NT2/D1 (cell line): ENCODE data around the gene RHEBL1.

Source experiments
- DNase-seq: peaks from one replicate; pipeline ENCODE4 v3.0.0-alpha.2; 2011; ENCODE audit warnings: low read depth, low spot score
- H3K27me3 ChIP-seq: 2 replicates; pipeline ENCODE4 v1.6.0; 2011; ENCODE audit warnings: mild to moderate bottlenecking; ENCODE audit not compliant: insufficient read length, insufficient read depth
- H3K36me3 ChIP-seq: 2 replicates; pipeline ENCODE4 v1.6.1; 2011; ENCODE audit warnings: mild to moderate bottlenecking, low read length, mixed read lengths; ENCODE audit not compliant: insufficient read depth, insufficient read length
- H3K4me1 ChIP-seq: 2 replicates; pipeline ENCODE4 v1.5.1; 2011; ENCODE audit not compliant: insufficient read depth, insufficient read length
- H3K4me3 ChIP-seq: 2 replicates; pipeline ENCODE4 v1.5.1; 2011; ENCODE audit warnings: low read depth; ENCODE audit not compliant: insufficient read length
- H3K9ac ChIP-seq: 2 replicates; pipeline ENCODE4 v1.6.0; 2011; ENCODE audit warnings: low read depth; ENCODE audit not compliant: insufficient read length
- H3K9me3 ChIP-seq: 2 replicates; pipeline ENCODE4 v1.5.1; 2011; ENCODE audit warnings: mild to moderate bottlenecking, low read length; ENCODE audit not compliant: insufficient read depth
- SUZ12 ChIP-seq: IDR thresholded peaks from 2 replicates; pipeline ENCODE4 v1.6.1; 2011; ENCODE audit not compliant: insufficient read length, insufficient read depth; ENCODE audit errors: extremely low read depth
- YY1 ChIP-seq: IDR thresholded peaks from 2 replicates; pipeline ENCODE4 v1.6.1; 2011; ENCODE audit not compliant: insufficient read length, insufficient read depth
- ZNF274 ChIP-seq: IDR thresholded peaks from 2 replicates; pipeline ENCODE4 v1.6.1; 2011; ENCODE audit warnings: mild to moderate bottlenecking, low read depth, low read length

RHEBL1 gene

GRCh38 chr12:49020441-49020840 lies 49.3 kb downstream of the RHEBL1 start:
- H3K36me3 ChIP-seq: peaks cover 49% of the 10 kb centered on the region
- TF ChIP-seq YY1 (no peak), ZNF274 (no peak), SUZ12 (no peak)
- no peak for DNase-seq
- H3K9ac ChIP-seq: no peak overlapping the region
- no peaks in the 10 kb centered on the region for H3K27me3 ChIP-seq
- H3K4me1 ChIP-seq: no peaks in the 10 kb centered on the region
- no peaks in the 10 kb centered on the region for H3K9me3 ChIP-seq
- no peak overlapping the region for H3K4me3 ChIP-seq

DNA sequence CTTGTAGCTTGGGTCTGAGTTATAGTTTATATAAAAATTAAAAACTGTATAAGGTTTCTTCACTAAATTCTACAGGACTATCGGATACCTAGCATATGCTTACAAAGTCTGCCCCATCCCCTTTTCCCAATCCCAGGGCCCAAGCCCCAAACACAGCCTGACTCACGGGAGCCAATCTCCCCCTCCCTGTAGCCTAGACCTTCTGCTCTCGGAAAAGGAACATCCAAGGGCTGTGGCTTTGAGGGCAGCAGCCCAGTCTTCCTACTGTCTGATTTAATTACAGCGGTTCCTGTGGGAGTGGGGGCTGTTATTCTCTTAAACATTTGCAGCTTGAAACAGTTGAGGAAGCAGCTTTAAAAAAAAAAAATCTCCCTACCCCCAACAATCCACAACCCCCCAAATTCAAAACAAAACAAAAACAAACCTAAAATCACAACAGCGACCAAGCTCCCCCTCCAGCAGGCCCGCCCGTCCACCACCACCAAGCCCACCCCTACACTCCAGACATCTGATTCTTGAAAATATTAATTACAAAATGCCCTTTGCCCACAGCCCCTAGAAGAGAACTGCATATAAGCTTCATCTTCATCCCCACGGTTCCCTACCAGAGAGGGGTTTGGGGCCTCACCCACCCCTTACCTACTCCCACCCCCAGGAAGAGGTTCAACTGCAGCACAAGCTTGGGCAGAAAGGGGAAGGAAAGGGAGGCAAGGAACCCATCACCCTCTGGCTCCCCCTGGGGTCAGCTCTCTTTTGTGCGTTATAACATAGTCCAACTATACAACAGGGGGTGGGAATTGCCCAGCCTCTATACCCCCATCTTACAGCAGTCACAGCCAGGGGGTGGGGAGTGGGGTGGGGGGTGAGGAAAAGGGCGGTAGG lies 50.1 kb downstream of the RHEBL1 start:
- TF ChIP-seq SUZ12: no peak
- no peak for TF ChIP-seq YY1
- no peak for TF ChIP-seq ZNF274
- no peaks in the 10 kb centered on the region for H3K4me1 ChIP-seq
- H3K4me3 ChIP-seq: no peak overlapping the region
- no peaks in the 10 kb centered on the region for H3K9me3 ChIP-seq
- no peaks in the 10 kb centered on the region for H3K27me3 ChIP-seq
- peaks cover 42% of the 10 kb centered on the region for H3K36me3 ChIP-seq
- no peak overlapping the region for H3K9ac ChIP-seq
- no peak for DNase-seq

- DNase-seq: no peak
- Histone ChIP-seq H3K27me3 (no peaks in the 10 kb centered on the region), H3K36me3 (peaks cover 36% of the 10 kb centered on the region)
Measured at GRCh38 chr12:49019120-49019430, 50.7 kb downstream of the RHEBL1 start.

GRCh38 chr12:49018261-49019119 lies 51.3 kb downstream of the RHEBL1 start, which contains the start of gene PRKAG1:
TSS of gene PRKAG1 (minus strand) at chr12:49018776. CDS start at chr12:49018740, 36 bp downstream.
- H3K9me3 ChIP-seq: no peaks in the 10 kb centered on the region
- H3K36me3 ChIP-seq: peaks cover 30% of the 10 kb centered on the region
- peak within 1 kb of the TSS; percentile 95 for H3K9ac ChIP-seq
- DNase-seq: peak; percentile 99
- TF ChIP-seq YY1 (peak; percentile 47), SUZ12 (no peak), ZNF274 (no peak)
- H3K27me3 ChIP-seq: no peaks in the 10 kb centered on the region
- H3K4me3 ChIP-seq: peak within 1 kb of the TSS; percentile 72
- no peaks in the 10 kb centered on the region for H3K4me1 ChIP-seq

More at GRCh38 chr12:49019120-49019430, 50.7 kb downstream of the RHEBL1 start:
- no peaks in the 10 kb centered on the region for H3K4me1 ChIP-seq
- peak overlapping the region; percentile 60 for H3K4me3 ChIP-seq
- TF ChIP-seq ZNF274 (no peak), YY1 (no peak), SUZ12 (no peak)
- peak overlapping the region; percentile 95 for H3K9ac ChIP-seq
- H3K9me3 ChIP-seq: no peaks in the 10 kb centered on the region

- Histone ChIP-seq H3K9me3 (no peaks in the 10 kb centered on the region), H3K36me3 (peaks cover 26% of the 10 kb centered on the region), H3K27me3 (no peaks in the 10 kb centered on the region), H3K4me1 (no peaks in the 10 kb centered on the region), H3K4me3 (peak overlapping the region; percentile 72), H3K9ac (peak overlapping the region; percentile 95)
- TF ChIP-seq ZNF274 (no peak), SUZ12 (no peak), YY1 (no peak)
- no peak for DNase-seq
Measured at GRCh38 chr12:49017891-49018260, 51.9 kb downstream of the RHEBL1 start.

DNA sequence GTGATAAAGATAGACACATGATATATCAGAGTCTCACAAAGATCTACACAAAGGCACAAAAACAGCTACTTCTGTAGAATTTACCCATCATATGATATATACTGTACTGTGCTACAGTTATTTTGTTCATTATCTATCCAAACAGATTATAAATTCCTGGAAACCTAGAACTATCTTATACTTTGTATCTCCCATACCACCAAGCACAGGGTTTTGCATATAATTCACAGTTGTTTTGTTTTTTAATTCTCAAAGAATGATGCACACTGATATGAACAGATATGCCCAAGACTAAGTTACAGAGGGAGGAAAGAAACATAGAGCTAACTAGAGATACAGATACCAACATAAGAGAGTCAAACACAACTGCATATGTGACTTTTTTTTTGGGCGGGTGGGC lies 54.6 kb downstream of the RHEBL1 start:
- Histone ChIP-seq H3K27me3 (no peaks in the 10 kb centered on the region), H3K4me3 (no peak overlapping the region), H3K4me1 (no peaks in the 10 kb centered on the region), H3K9me3 (no peaks in the 10 kb centered on the region), H3K9ac (no peak overlapping the region), H3K36me3 (peaks cover 11% of the 10 kb centered on the region)
- no peak for DNase-seq
- TF ChIP-seq YY1 (no peak), ZNF274 (no peak), SUZ12 (no peak)
